Left renal cortex interstitium (tissue), 4 donors: ENCODE measurements around the gene ANAPC15. TPM values are rescaled to one million over a fixed set of nuclear protein-coding genes. Genes with fewer than 3 reads are reported as not detected.

Experiments used
- DNase-seq, 4 donors: peaks; one replicate each; pipeline ENCODE4 v3.0.0-alpha.2; 2013; ENCODE audit warnings: low read depth in 4 of 4, low spot score in 2 of 4, missing footprints in 1 of 4
- polyA plus RNA-seq, 4 donors: library from polyadenylated mRNA; unstranded; fragments of 120-200 nt; gene quantifications; one replicate each; pipeline ENCODE4 v1.2.1, GENCODE V29; 2013; ENCODE audit not compliant: insufficient read length in 4 of 4

Gene ANAPC15
- polyA plus RNA-seq, 4 donors, result 47.2 to 57.8 (median 50.2) TPM

DNA sequence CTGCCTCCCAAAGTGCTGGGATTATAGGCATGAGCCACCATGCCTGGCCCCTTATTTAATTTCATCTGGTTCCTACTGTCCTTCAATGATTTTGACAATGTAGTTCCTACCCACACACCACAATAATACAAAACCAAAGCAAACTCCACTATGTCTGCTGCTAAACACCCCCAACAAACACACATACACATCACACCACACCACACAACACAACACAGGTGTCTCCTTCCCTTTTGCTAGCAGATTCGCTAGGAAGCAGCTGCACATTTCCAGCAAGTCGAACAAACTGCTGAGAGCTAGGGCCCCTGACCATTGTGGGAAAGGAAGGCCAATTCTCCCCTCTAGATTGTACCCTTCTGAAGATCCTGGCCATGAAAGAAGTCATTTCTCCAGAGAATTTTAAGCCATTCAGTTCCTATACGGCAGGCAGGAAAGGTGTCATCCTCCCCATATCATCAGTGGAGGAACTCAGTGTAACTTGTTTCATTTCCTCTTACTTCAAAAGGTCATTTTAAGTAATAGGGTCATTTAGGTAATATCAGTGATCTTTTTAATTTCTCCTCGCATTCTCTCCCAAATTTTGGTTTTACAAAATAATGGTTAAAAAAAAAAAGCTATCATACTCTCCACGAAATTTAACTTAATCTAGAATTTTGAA, 50.6 kb downstream of the ANAPC15 start:
- DNase-seq, result no peak

Other genes starting within 250 kb of the ANAPC15 start
- gene DEFB131B, start 234.2 kb downstream of the ANAPC15 start, polyA plus RNA-seq, result 1 to 10 TPM in 3 of 4 donors, not detected in 1; 1.2 to 2.3 (median 1.4) TPM
- gene XNDC1N, start 184.1 kb downstream of the ANAPC15 start, polyA plus RNA-seq, result 1 to 10 TPM; 6.0 to 9.7 (median 8.0) TPM
- gene RNF121, start 183.6 kb downstream of the ANAPC15 start, polyA plus RNA-seq, result 10 to 100 TPM; 35.7 to 46.1 (median 44.3) TPM
- gene IL18BP, start 113.8 kb downstream of the ANAPC15 start, polyA plus RNA-seq, result 10 to 100 TPM in 2 of 4 donors, 1 to 10 TPM in 2; 5.1 to 15.3 (median 10.5) TPM
- 100 to 1,000 TPM; 232 to 355 (median 282) TPM for gene NUMA1, start 32.2 kb downstream of the ANAPC15 start, polyA plus RNA-seq
- 10 to 100 TPM; 20.1 to 37.3 (median 26.5) TPM for gene LRRC51, start 31.8 kb downstream of the ANAPC15 start, polyA plus RNA-seq
- 100 to 1,000 TPM; 112 to 127 (median 119) TPM for gene LAMTOR1, start 9.4 kb downstream of the ANAPC15 start, polyA plus RNA-seq
- not detected for gene TOMT, start 6.8 kb downstream of the ANAPC15 start, polyA plus RNA-seq
- gene FOLR3, start 23.0 kb upstream of the ANAPC15 start, polyA plus RNA-seq, result 1 to 10 TPM; 1.7 to 3.4 (median 2.6) TPM
- gene FOLR1, start 79.4 kb upstream of the ANAPC15 start, polyA plus RNA-seq, result 10 to 100 TPM; 49.6 to 53.3 (median 51.3) TPM
- 10 to 100 TPM in 3 of 4 donors, 1 to 10 TPM in 1; 8.3 to 13.0 (median 11.0) TPM for gene FOLR2, start 104.1 kb upstream of the ANAPC15 start, polyA plus RNA-seq
- gene INPPL1, start 112.1 kb upstream of the ANAPC15 start, polyA plus RNA-seq, result 100 to 1,000 TPM; 123 to 218 (median 160) TPM
- not detected for gene PHOX2A, start 131.5 kb upstream of the ANAPC15 start, polyA plus RNA-seq